ENCODE data around the gene LRRC3C. TPM values are rescaled to one million over a fixed set of nuclear protein-coding genes. Genes with fewer than 3 reads are reported as not detected.

The LRRC3C gene
- total and polyA plus RNA-seq, 4 donors = not detected

GRCh38 chr17:39913989-39914388 is 13.5 kb upstream of the LRRC3C start:
- Histone ChIP-seq H3K9ac (ENCODE audit: insufficient read depth in 1 of 2, low read length in 2 of 2) (no peak overlapping the region), H3K27me3 (ENCODE audit: control insufficient read depth in 3 of 3, insufficient read depth in 3 of 3, low read length in 2 of 3) (no peaks in the 10 kb centered on the region), H3K27ac (ENCODE audit: low read depth in 1 of 2, low read length in 1 of 2) (no peak overlapping the region), H3K4me1 (ENCODE audit: control insufficient read depth in 5 of 5, insufficient read depth in 5 of 5, low read length in 5 of 5) (no peaks in the 10 kb centered on the region), H3K4me3 (no peak overlapping the region), H3K36me3 (ENCODE audit: control insufficient read depth in 4 of 4, insufficient read depth in 4 of 4, low read length in 4 of 4) (peaks cover 0 to 10% (median 0%) of the 10 kb centered on the region in 4 donors), H3K9me3 (ENCODE audit: control insufficient read depth in 4 of 4, insufficient read depth in 3 of 4, low read length in 3 of 4) (no peaks in the 10 kb centered on the region)
- ATAC-seq (ENCODE audit: insufficient read depth, low FRiP score) (no peak), DNase-seq (no peak)
- WGBS, 2 donors = 90% methylated on average over 3 of the region's 3 CpGs
- TF ChIP-seq CTCF (IDR thresholded peaks at IDR 0.05; ENCODE audit: control extremely low read depth, extremely low read depth) = no peak

GRCh38 chr17:39915559-39915958 is 12.0 kb upstream of the LRRC3C start:
- DNase-seq = no peak
- Histone ChIP-seq H3K36me3 (ENCODE audit: control insufficient read depth in 4 of 4, insufficient read depth in 4 of 4, low read length in 4 of 4) (peaks cover 0 to 12% (median 3%) of the 10 kb centered on the region in 4 donors), H3K9ac (ENCODE audit: insufficient read depth in 1 of 2, low read length in 2 of 2) (no peak overlapping the region), H3K4me3 (no peak overlapping the region), H3K9me3 (ENCODE audit: control insufficient read depth in 4 of 4, insufficient read depth in 3 of 4, low read length in 3 of 4) (no peaks in the 10 kb centered on the region), H3K27me3 (ENCODE audit: control insufficient read depth in 3 of 3, insufficient read depth in 3 of 3, low read length in 2 of 3) (no peaks in the 10 kb centered on the region), H3K27ac (ENCODE audit: low read depth in 1 of 2, low read length in 1 of 2) (no peak overlapping the region), H3K4me1 (ENCODE audit: control insufficient read depth in 5 of 5, insufficient read depth in 5 of 5, low read length in 5 of 5) (no peaks in the 10 kb centered on the region)
- no peak for ATAC-seq (ENCODE audit: insufficient read depth, low FRiP score)
- 86 to 88% methylated on average over 4 of the region's 4 CpGs for WGBS, 2 donors
- no peak for TF ChIP-seq CTCF (IDR thresholded peaks at IDR 0.05; ENCODE audit: control extremely low read depth, extremely low read depth)

GRCh38 chr17:39916918-39917317 is 10.6 kb upstream of the LRRC3C start:
- H3K27ac ChIP-seq (ENCODE audit: low read depth in 1 of 2, low read length in 1 of 2) = no peak overlapping the region
- no peak overlapping the region for H3K4me3 ChIP-seq
- DNase-seq = peak in 1 of 3 donors; percentile 9

More at GRCh38 chr17:39916918-39917317, 10.6 kb upstream of the LRRC3C start:
- H3K27me3 ChIP-seq (ENCODE audit: control insufficient read depth in 3 of 3, insufficient read depth in 3 of 3, low read length in 2 of 3) = no peaks in the 10 kb centered on the region
- H3K9ac ChIP-seq (ENCODE audit: insufficient read depth in 1 of 2, low read length in 2 of 2) = no peak overlapping the region
- peaks cover 0 to 14% (median 9%) of the 10 kb centered on the region in 4 donors for H3K36me3 ChIP-seq (ENCODE audit: control insufficient read depth in 4 of 4, insufficient read depth in 4 of 4, low read length in 4 of 4)
- H3K4me1 ChIP-seq (ENCODE audit: control insufficient read depth in 5 of 5, insufficient read depth in 5 of 5, low read length in 5 of 5) = no peaks in the 10 kb centered on the region
- ATAC-seq (ENCODE audit: insufficient read depth, low FRiP score) = no peak
- no peaks in the 10 kb centered on the region for H3K9me3 ChIP-seq (ENCODE audit: control insufficient read depth in 4 of 4, insufficient read depth in 3 of 4, low read length in 3 of 4)
- no peak for TF ChIP-seq CTCF (IDR thresholded peaks at IDR 0.05; ENCODE audit: control extremely low read depth, extremely low read depth)
- WGBS, 2 donors = 89 to 92% methylated on average over 7 of the region's 7 CpGs

Data from lung (tissue), 12 donors.